LoVo (cell line): ENCODE results near the gene CACNA2D4.

Source experiments
- DNase-seq: peaks from one replicate; pipeline ENCODE4 v3.0.0-alpha.2; 2016; ENCODE audit warnings: low spot score

Gene CACNA2D4

GRCh38 chr12:1869145-1869544 lies 49.3 kb downstream of the CACNA2D4 start:
- DNase-seq = no peak

- no peak for DNase-seq
Measured at GRCh38 chr12:1865284-1865866, 53.1 kb downstream of the CACNA2D4 start.

- no peak for DNase-seq
Measured at GRCh38 chr12:1864867-1865266, 53.6 kb downstream of the CACNA2D4 start.

- no peak for DNase-seq
Measured at GRCh38 chr12:1864456-1864855, 54.0 kb downstream of the CACNA2D4 start.

- DNase-seq = no peak
Measured at GRCh38 chr12:1863823-1864222, 54.6 kb downstream of the CACNA2D4 start.

- no peak for DNase-seq
Measured at GRCh38 chr12:1862973-1863372, 55.5 kb downstream of the CACNA2D4 start.

- DNase-seq = no peak
Measured at GRCh38 chr12:1859643-1860042, 58.8 kb downstream of the CACNA2D4 start.

- DNase-seq = no peak
Measured at GRCh38 chr12:1858456-1858855, 60.0 kb downstream of the CACNA2D4 start.

GRCh38 chr12:1857821-1858220 lies 60.6 kb downstream of the CACNA2D4 start:
- no peak for DNase-seq

- DNase-seq = no peak
Measured at GRCh38 chr12:1857086-1857485, 61.4 kb downstream of the CACNA2D4 start.

GRCh38 chr12:1855241-1855640 lies 63.2 kb downstream of the CACNA2D4 start:
- DNase-seq = no peak

- no peak for DNase-seq
Measured at GRCh38 chr12:1853716-1854115, 64.7 kb downstream of the CACNA2D4 start.

- no peak for DNase-seq
Measured at GRCh38 chr12:1852076-1852475, 66.4 kb downstream of the CACNA2D4 start.

- peak; percentile 53 for DNase-seq
Measured at GRCh38 chr12:1851151-1851701, 67.2 kb downstream of the CACNA2D4 start.

- DNase-seq = no peak
Measured at GRCh38 chr12:1848745-1849144, 69.7 kb downstream of the CACNA2D4 start.

- no peak for DNase-seq
Measured at GRCh38 chr12:1848146-1848545, 70.3 kb downstream of the CACNA2D4 start.

- no peak for DNase-seq
Measured at GRCh38 chr12:1847411-1847810, 71.0 kb downstream of the CACNA2D4 start.

GRCh38 chr12:1846421-1847405 lies 71.7 kb downstream of the CACNA2D4 start:
- no peak for DNase-seq

- no peak for DNase-seq
Measured at GRCh38 chr12:1845886-1846285, 72.6 kb downstream of the CACNA2D4 start.

GRCh38 chr12:1845427-1845826 lies 73.0 kb downstream of the CACNA2D4 start:
- DNase-seq = no peak

GRCh38 chr12:1844661-1845409 lies 73.6 kb downstream of the CACNA2D4 start:
- no peak for DNase-seq

GRCh38 chr12:1844223-1844622 lies 74.2 kb downstream of the CACNA2D4 start:
- no peak for DNase-seq
